Trophoblast cell (in vitro differentiated cells and primary cell): ENCODE results near the gene FHIT.

Experiments used
- DNase-seq, 2 donors: peaks; one replicate each; pipeline ENCODE4 v3.0.0-alpha.2; 2016
- H2AFZ ChIP-seq: 2 replicates; pipeline ENCODE4 v1.6.1; 2013; ENCODE audit warnings: low read length, moderate library complexity, mild to moderate bottlenecking; ENCODE audit not compliant: insufficient read depth, poor library complexity
- H2AK5ac ChIP-seq: 2 replicates; pipeline ENCODE4 v1.6.1; 2013; ENCODE audit warnings: mild to moderate bottlenecking, low read length
- H2BK120ac ChIP-seq: 2 replicates; pipeline ENCODE4 v1.6.1; 2013; ENCODE audit warnings: low read length, mild to moderate bottlenecking, moderate library complexity; ENCODE audit not compliant: insufficient read depth, poor library complexity
- H2BK12ac ChIP-seq: 2 replicates; pipeline ENCODE4 v1.6.1; 2013; ENCODE audit warnings: mild to moderate bottlenecking, low read length, moderate library complexity
- H2BK5ac ChIP-seq: 2 replicates; pipeline ENCODE4 v1.6.1; 2013; ENCODE audit warnings: low read length, low read depth, moderate library complexity, mild to moderate bottlenecking; ENCODE audit not compliant: poor library complexity
- H3K14ac ChIP-seq: 2 replicates; pipeline ENCODE4 v1.6.1; 2013; ENCODE audit warnings: mild to moderate bottlenecking, low read length
- H3K18ac ChIP-seq: 2 replicates; pipeline ENCODE4 v1.6.1; 2013; ENCODE audit warnings: mild to moderate bottlenecking, low read length
- H3K23ac ChIP-seq: 2 replicates; pipeline ENCODE4 v1.6.1; 2013; ENCODE audit warnings: low read length
- H3K27ac ChIP-seq: 2 replicates; pipeline ENCODE4 v1.5.1; 2013; ENCODE audit warnings: low read depth, mild to moderate bottlenecking, inconsistent platforms, low read length, moderate library complexity
- H3K27me3 ChIP-seq: 2 replicates; pipeline ENCODE4 v1.6.1; 2013; ENCODE audit warnings: inconsistent platforms, mild to moderate bottlenecking, low read length, moderate library complexity; ENCODE audit not compliant: insufficient read depth
- H3K36me3 ChIP-seq, 2 experiments: 1 replicate in 1 of 2; 2 replicates in 1 of 2; pipeline ENCODE4 v1.6.1; 2013; ENCODE audit warnings: low read length in 2 of 2, mild to moderate bottlenecking in 2 of 2, moderate library complexity in 1 of 2; ENCODE audit not compliant: insufficient read depth in 2 of 2, control insufficient read depth in 1 of 2
- H3K4ac ChIP-seq: 2 replicates; pipeline ENCODE4 v1.6.1; 2013; ENCODE audit warnings: low read depth, mild to moderate bottlenecking, low read length, moderate library complexity
- H3K4me1 ChIP-seq, 2 experiments: 1 replicate in 1 of 2; 2 replicates in 1 of 2; pipeline ENCODE4 v1.6.1; 2013; ENCODE audit warnings: low read length in 2 of 2, mild to moderate bottlenecking in 2 of 2, moderate library complexity in 1 of 2; ENCODE audit not compliant: insufficient read depth in 2 of 2, control insufficient read depth in 1 of 2
- H3K4me2 ChIP-seq: 2 replicates; pipeline ENCODE4 v1.6.1; 2013; ENCODE audit warnings: inconsistent platforms, mild to moderate bottlenecking, low read length, moderate library complexity
- H3K4me3 ChIP-seq: 2 replicates; pipeline ENCODE4 v1.5.1; 2013; ENCODE audit warnings: mild to moderate bottlenecking, low read depth, low read length, inconsistent platforms
- H3K79me1 ChIP-seq: one replicate; pipeline ENCODE4 v1.6.1; 2013; ENCODE audit warnings: low read length
- H3K79me2 ChIP-seq: 2 replicates; pipeline ENCODE4 v1.6.1; 2013; ENCODE audit warnings: low read length, mild to moderate bottlenecking; ENCODE audit not compliant: control insufficient read depth, insufficient read depth, poor library complexity
- H3K9ac ChIP-seq: 2 replicates; pipeline ENCODE4 v1.6.1; 2013; ENCODE audit warnings: mild to moderate bottlenecking, low read length
- H3K9me3 ChIP-seq: 2 replicates; pipeline ENCODE4 v1.6.1; 2013; ENCODE audit warnings: low read depth, mild to moderate bottlenecking, control low read depth, inconsistent platforms, low read length; ENCODE audit not compliant: insufficient read depth
- H4K12ac ChIP-seq: 2 replicates; pipeline ENCODE4 v1.6.1; 2013; ENCODE audit warnings: low read depth, mild to moderate bottlenecking, low read length, moderate library complexity
- H4K8ac ChIP-seq: 2 replicates; pipeline ENCODE4 v1.6.1; 2013; ENCODE audit warnings: low read depth, mild to moderate bottlenecking, low read length, moderate library complexity
- H4K91ac ChIP-seq: one replicate; pipeline ENCODE4 v1.6.1; 2013; ENCODE audit warnings: low read depth, mild to moderate bottlenecking, low read length, moderate library complexity
- WGBS: extraction: QIAGEN DNeasy Blood & Tissue Kit; methylation state at CpG from one replicate; pipeline ENCODE4 v1.1.7; 2013; ENCODE audit warnings: missing lambda C conversion rate; ENCODE audit not compliant: insufficient read length, insufficient coverage; ENCODE audit errors: extremely low coverage; 5-methylcytosine and 5-hydroxymethylcytosine counted together

Gene FHIT

GRCh38 chr3:60779637-60780036 lies 471.6 kb downstream of the FHIT start:
- Histone ChIP-seq H2AK5ac (no peak overlapping the region), H3K79me1 (no peaks in the 10 kb centered on the region), H3K27me3 (no peaks in the 10 kb centered on the region), H3K4me2 (no peak overlapping the region), H3K9ac (no peak overlapping the region), H3K27ac (no peak overlapping the region), H3K4ac (no peak overlapping the region), H4K12ac (no peak overlapping the region), H2AFZ (no peak overlapping the region), H3K23ac (no peak overlapping the region), H2BK5ac (no peak overlapping the region), H3K18ac (no peak overlapping the region), H4K91ac (no peak overlapping the region), H3K79me2 (no peaks in the 10 kb centered on the region), H2BK120ac (no peak overlapping the region), H3K9me3 (peaks cover 10% of the 10 kb centered on the region), H2BK12ac (no peak overlapping the region), H3K14ac (no peak overlapping the region), H3K36me3 (peaks cover 2 to 5% of the 10 kb centered on the region in 2 experiments), H3K4me3 (no peak overlapping the region), H4K8ac (no peak overlapping the region), H3K4me1 (no peaks in the 10 kb centered on the region)
- DNase-seq = no peak
- no CpG with 5 or more reads among the region's 7 CpGs for WGBS

DNA sequence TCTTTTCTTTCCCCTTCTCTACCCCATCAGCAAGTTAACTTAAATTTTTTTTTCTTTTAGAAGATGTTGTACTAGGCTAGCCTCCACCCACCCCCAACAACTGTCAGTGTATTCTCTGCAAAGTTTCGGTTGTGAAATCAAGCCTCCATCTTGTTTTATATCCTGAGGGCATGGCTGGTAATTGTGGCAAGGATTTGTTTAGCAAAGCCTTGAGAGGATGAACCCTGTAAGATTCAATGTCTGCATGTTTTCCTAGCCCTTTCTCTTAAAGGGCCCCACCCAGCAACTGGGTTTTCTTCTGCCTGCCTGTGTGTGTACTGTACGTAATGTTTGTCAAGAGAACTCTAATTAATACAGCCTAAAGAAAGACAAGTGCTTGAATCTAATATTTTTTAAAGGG lies 475.3 kb downstream of the FHIT start:
- Histone ChIP-seq H2AK5ac (no peak overlapping the region), H3K14ac (no peak overlapping the region), H2AFZ (no peak overlapping the region), H4K91ac (no peak overlapping the region), H4K8ac (no peak overlapping the region), H3K4me2 (no peak overlapping the region), H2BK120ac (no peak overlapping the region), H4K12ac (no peak overlapping the region), H2BK12ac (no peak overlapping the region), H3K27me3 (no peaks in the 10 kb centered on the region), H3K9me3 (peaks cover 11% of the 10 kb centered on the region), H3K9ac (no peak overlapping the region), H3K4me1 (peaks cover 2 to 3% of the 10 kb centered on the region in 2 experiments), H3K4ac (no peak overlapping the region), H3K18ac (no peak overlapping the region), H3K79me1 (peaks cover 7% of the 10 kb centered on the region), H3K79me2 (peaks cover 1% of the 10 kb centered on the region), H3K4me3 (no peak overlapping the region), H3K27ac (no peak overlapping the region), H2BK5ac (no peak overlapping the region), H3K36me3 (peaks cover 2 to 5% of the 10 kb centered on the region in 2 experiments), H3K23ac (no peak overlapping the region)
- no CpG with 5 or more reads among the region's 2 CpGs for WGBS
- DNase-seq = peak in 1 of 2 donors; percentile 28

DNA sequence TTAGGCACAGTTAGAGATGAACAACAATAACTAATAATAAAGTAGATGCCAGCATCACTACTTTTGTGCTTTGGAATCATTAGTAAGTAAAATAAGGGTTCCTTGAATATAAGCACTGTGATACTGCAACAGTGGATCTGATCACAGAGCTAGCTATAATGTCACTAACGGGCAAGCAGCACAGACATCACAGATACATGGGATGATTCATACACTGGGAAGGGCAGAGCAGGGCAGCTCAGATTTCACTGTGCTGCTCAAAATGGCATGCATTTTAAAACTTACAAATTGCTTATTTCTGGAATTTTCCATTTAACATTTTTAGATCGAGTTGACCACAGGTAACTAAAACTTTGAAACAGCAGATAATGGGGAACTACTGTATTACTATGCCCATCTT lies 476.6 kb downstream of the FHIT start:
- peak in 1 of 2 donors; percentile 2 for DNase-seq
- no peak overlapping the region for H4K12ac ChIP-seq
- WGBS = no CpG with 5 or more reads among the region's 2 CpGs

DNA sequence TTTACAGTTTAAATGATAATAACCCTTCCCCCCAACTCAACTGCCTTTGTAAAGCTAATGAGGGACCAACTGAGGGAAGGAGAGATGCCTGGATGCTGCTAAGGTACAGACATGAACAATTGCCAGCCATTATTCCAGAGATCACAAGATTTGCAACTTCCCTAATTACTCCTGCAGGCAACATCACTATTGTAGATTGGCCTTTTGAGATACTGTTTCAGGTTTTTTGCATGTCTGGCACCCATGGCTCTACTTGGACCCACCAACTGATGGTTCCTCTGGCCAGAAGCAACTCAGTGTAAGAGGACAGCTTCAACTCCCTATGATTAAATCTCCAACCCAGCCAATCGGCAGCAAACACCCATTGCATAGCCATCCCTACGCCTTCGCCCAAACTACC lies 478.7 kb downstream of the FHIT start:
- Histone ChIP-seq H2BK5ac (no peak overlapping the region), H3K27me3 (no peaks in the 10 kb centered on the region), H2AFZ (no peak overlapping the region), H3K23ac (no peak overlapping the region), H3K4me1 (peaks cover 6 to 11% of the 10 kb centered on the region in 2 experiments), H3K36me3 (peaks cover 0 to 2% of the 10 kb centered on the region in 2 experiments), H4K91ac (peak overlapping the region; percentile 35), H3K27ac (no peak overlapping the region), H3K4me3 (no peak overlapping the region), H3K79me1 (peaks cover 20% of the 10 kb centered on the region), H3K79me2 (peaks cover 1% of the 10 kb centered on the region), H4K8ac (no peak overlapping the region), H3K9me3 (peaks cover 7% of the 10 kb centered on the region), H3K4me2 (no peak overlapping the region), H2BK12ac (peak overlapping the region; percentile 42), H4K12ac (no peak overlapping the region), H3K9ac (no peak overlapping the region), H3K18ac (peak overlapping the region; percentile 17), H2BK120ac (peak overlapping the region; percentile 17), H3K4ac (no peak overlapping the region), H2AK5ac (peak overlapping the region; percentile 82), H3K14ac (no peak overlapping the region)
- no CpG with 5 or more reads among the region's 3 CpGs for WGBS
- no peak for DNase-seq

More for the DNA sequence above, 476.6 kb downstream of the FHIT start:
- H3K14ac ChIP-seq = no peak overlapping the region
- no peak overlapping the region for H3K27ac ChIP-seq
- peaks cover 14% of the 10 kb centered on the region for H3K79me1 ChIP-seq
- no peak overlapping the region for H3K4ac ChIP-seq
- H3K36me3 ChIP-seq = peaks cover 0 to 2% of the 10 kb centered on the region in 2 experiments
- H3K4me1 ChIP-seq = peaks cover 4 to 8% of the 10 kb centered on the region in 2 experiments
- H3K4me2 ChIP-seq = no peak overlapping the region
- H4K91ac ChIP-seq = no peak overlapping the region
- H2BK12ac ChIP-seq = no peak overlapping the region
- H3K18ac ChIP-seq = no peak overlapping the region
- no peak overlapping the region for H3K4me3 ChIP-seq
- peaks cover 1% of the 10 kb centered on the region for H3K79me2 ChIP-seq
- H2BK5ac ChIP-seq = no peak overlapping the region
- H2AK5ac ChIP-seq = no peak overlapping the region
- H4K8ac ChIP-seq = no peak overlapping the region
- H3K27me3 ChIP-seq = no peaks in the 10 kb centered on the region
- H3K9ac ChIP-seq = no peak overlapping the region
- peaks cover 8% of the 10 kb centered on the region for H3K9me3 ChIP-seq
- H3K23ac ChIP-seq = no peak overlapping the region
- H2AFZ ChIP-seq = no peak overlapping the region
- no peak overlapping the region for H2BK120ac ChIP-seq
